GM12891 (cell line): Measurements from ENCODE around the gene LMO1.

Experiments
- POLR2A ChIP-seq: IDR thresholded peaks from 2 replicates; pipeline ENCODE4 v1.6.1; 2011; ENCODE audit warnings: low read depth, low read length, control low read depth
- POLR2AphosphoS5 ChIP-seq: IDR thresholded peaks from 2 replicates; pipeline ENCODE4 v1.6.1; 2011; ENCODE audit warnings: low read depth, low read length, control low read depth
- SPI1 ChIP-seq: IDR thresholded peaks from 2 replicates; pipeline ENCODE4 v1.6.1; 2011; ENCODE audit warnings: low read depth, low read length, control low read depth
- TAF1 ChIP-seq: IDR thresholded peaks from 2 replicates; pipeline ENCODE4 v1.6.1; 2011; ENCODE audit warnings: low read depth, low read length, control low read depth

DNA sequence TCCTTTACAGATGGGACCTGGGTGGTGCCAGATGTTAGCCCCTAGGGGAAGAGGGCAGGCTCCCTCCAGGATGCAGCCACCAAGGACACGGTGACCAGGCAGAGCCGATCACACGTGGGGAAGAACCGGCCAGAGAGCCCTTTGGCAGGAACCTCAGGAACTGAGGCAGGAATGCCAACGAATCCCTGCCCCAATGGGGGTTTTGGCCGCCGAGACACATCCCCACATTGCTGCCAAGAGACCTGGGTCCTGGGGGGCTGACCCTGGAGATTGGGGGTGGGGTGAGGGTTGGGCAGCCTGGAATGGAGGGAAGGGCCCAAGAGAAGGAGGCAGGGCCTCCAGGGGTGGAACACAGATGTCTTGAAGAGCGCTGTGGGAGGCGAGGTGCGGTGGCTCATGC is 28.7 kb upstream of the LMO1 start:
- no peak for TF ChIP-seq POLR2A
- no peak for TF ChIP-seq POLR2AphosphoS5
- no peak for TF ChIP-seq SPI1
- no peak for TF ChIP-seq TAF1
